Loucy (cell line): ENCODE measurements around the gene ZSWIM8.

Experiments used
- H2AFZ ChIP-seq: fragments of 200-600 bp; sonication (generic); 2 replicates; pipeline ENCODE4 v1.6.0; 2016; ENCODE audit warnings: antibody characterized with exemption, mild to moderate bottlenecking, low read length, moderate library complexity
- H3F3A ChIP-seq: fragments of 200-600 bp; 2 replicates; pipeline ENCODE4 v1.6.0; 2016; ENCODE audit warnings: antibody characterized with exemption, low read depth, mild to moderate bottlenecking
- H3K27me3 ChIP-seq: fragments of 200-600 bp; sonication (generic); 2 replicates; pipeline ENCODE4 v1.6.1; 2014; ENCODE audit warnings: low read length, mild to moderate bottlenecking; ENCODE audit not compliant: insufficient read depth, poor library complexity, severe bottlenecking
- H3K36me3 ChIP-seq: fragments of 200-600 bp; sonication (generic); 2 replicates; pipeline ENCODE4 v1.6.1; 2016; ENCODE audit warnings: low read length; ENCODE audit not compliant: insufficient read depth
- H3K4me1 ChIP-seq: fragments of 200-600 bp; sonication (generic); 2 replicates; pipeline ENCODE4 v1.5.1; 2014; ENCODE audit warnings: low read length, mild to moderate bottlenecking; ENCODE audit not compliant: insufficient read depth, poor library complexity, severe bottlenecking
- H3K4me2 ChIP-seq: fragments of 200-600 bp; sonication (generic); 2 replicates; pipeline ENCODE4 v1.6.0; 2014; ENCODE audit warnings: antibody characterized with exemption, low read length, low read depth, mild to moderate bottlenecking; ENCODE audit not compliant: poor library complexity, severe bottlenecking
- H3K4me3 ChIP-seq: fragments of 200-600 bp; sonication (generic); 2 replicates; pipeline ENCODE4 v1.5.1; 2014; ENCODE audit warnings: low read length, mild to moderate bottlenecking, mixed read lengths; ENCODE audit not compliant: poor library complexity, severe bottlenecking
- H3K79me2 ChIP-seq: fragments of 200-600 bp; sonication (generic); 2 replicates; pipeline ENCODE4 v1.6.1; 2014; ENCODE audit warnings: low read length; ENCODE audit not compliant: insufficient read depth
- H3K9ac ChIP-seq: fragments of 200-600 bp; sonication (generic); 2 replicates; pipeline ENCODE4 v1.6.0; 2014; ENCODE audit warnings: mild to moderate bottlenecking, low read depth, low read length, moderate library complexity; ENCODE audit not compliant: poor library complexity, severe bottlenecking
- H3K9me2 ChIP-seq: fragments of 200-600 bp; sonication (generic); replicated peaks from 2 replicates; pipeline ENCODE4 v1.6.1; 2016; ENCODE audit warnings: low read depth, low read length, mixed read lengths
- H3K9me3 ChIP-seq: fragments of 200-600 bp; sonication (generic); 2 replicates; pipeline ENCODE4 v1.6.1; 2014; ENCODE audit warnings: mild to moderate bottlenecking, antibody characterized with exemption, low read length, low read depth; ENCODE audit not compliant: insufficient read depth
- H4K20me1 ChIP-seq: fragments of 200-600 bp; sonication (generic); 2 replicates; pipeline ENCODE4 v1.6.0; 2014; ENCODE audit warnings: antibody characterized with exemption, low read length, mild to moderate bottlenecking; ENCODE audit not compliant: insufficient read depth, poor library complexity, severe bottlenecking
- EZH2phosphoT487 ChIP-seq: fragments of 200-600 bp; IDR thresholded peaks from 2 replicates; pipeline ENCODE4 v1.6.1; 2018; ENCODE audit warnings: antibody characterized with exemption, mild to moderate bottlenecking, moderate library complexity, borderline replicate concordance
- TF ChIP-seq, protein P1 (sequence below): fragments of 200-600 bp; sonication (generic); conservative IDR thresholded peaks from 2 replicates; pipeline ENCODE4 v1.5.1; 2014; ENCODE audit warnings: mild to moderate bottlenecking, antibody characterized with exemption, low read length

ZSWIM8 gene

GRCh38 chr10:73788864-73789658 is 3.7 kb downstream of the ZSWIM8 start:
- H3K9ac ChIP-seq = no peak overlapping the region
- H3K36me3 ChIP-seq = peaks cover 49% of the 10 kb centered on the region; the same call in 1 of the 2 replicates
- H3K4me1 ChIP-seq = peaks cover 24% of the 10 kb centered on the region
- H3K4me2 ChIP-seq = peak overlapping the region; percentile 29
- no peak overlapping the region for H3K4me3 ChIP-seq
- H3F3A ChIP-seq = no peaks in the 10 kb centered on the region
- H3K79me2 ChIP-seq = peaks cover 39% of the 10 kb centered on the region
- TF ChIP-seq, protein P1, sequence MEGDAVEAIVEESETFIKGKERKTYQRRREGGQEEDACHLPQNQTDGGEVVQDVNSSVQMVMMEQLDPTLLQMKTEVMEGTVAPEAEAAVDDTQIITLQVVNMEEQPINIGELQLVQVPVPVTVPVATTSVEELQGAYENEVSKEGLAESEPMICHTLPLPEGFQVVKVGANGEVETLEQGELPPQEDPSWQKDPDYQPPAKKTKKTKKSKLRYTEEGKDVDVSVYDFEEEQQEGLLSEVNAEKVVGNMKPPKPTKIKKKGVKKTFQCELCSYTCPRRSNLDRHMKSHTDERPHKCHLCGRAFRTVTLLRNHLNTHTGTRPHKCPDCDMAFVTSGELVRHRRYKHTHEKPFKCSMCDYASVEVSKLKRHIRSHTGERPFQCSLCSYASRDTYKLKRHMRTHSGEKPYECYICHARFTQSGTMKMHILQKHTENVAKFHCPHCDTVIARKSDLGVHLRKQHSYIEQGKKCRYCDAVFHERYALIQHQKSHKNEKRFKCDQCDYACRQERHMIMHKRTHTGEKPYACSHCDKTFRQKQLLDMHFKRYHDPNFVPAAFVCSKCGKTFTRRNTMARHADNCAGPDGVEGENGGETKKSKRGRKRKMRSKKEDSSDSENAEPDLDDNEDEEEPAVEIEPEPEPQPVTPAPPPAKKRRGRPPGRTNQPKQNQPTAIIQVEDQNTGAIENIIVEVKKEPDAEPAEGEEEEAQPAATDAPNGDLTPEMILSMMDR = no peak
- no peak for TF ChIP-seq EZH2phosphoT487
- no peaks in the 10 kb centered on the region for H3K9me2 ChIP-seq
- no peaks in the 10 kb centered on the region for H3K9me3 ChIP-seq
- H4K20me1 ChIP-seq = peaks cover 13% of the 10 kb centered on the region
- no peak overlapping the region for H2AFZ ChIP-seq
- H3K27me3 ChIP-seq = no peaks in the 10 kb centered on the region

DNA sequence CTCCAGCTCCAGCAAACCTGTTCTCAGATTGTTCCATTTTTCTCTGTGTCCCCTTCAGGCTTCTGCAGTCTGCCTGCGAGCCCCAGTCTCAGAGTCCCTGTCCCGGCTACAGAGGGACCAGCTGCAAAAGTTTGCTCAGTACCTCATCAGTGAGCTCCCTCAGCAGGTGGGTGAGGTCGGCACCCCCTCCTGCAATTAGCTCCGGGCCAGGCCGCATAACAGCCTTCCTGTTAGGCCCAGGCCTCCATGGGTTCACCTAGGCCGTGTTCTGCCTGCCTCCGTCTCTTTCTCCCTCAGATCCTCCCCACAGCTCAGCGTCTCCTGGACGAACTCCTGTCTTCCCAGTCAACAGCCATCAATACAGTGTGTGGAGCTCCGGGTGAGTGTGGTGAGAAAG is 4.3 kb downstream of the ZSWIM8 start:
- Histone ChIP-seq H3K4me1 (peaks cover 18% of the 10 kb centered on the region), H3K9me2 (no peaks in the 10 kb centered on the region), H3F3A (no peaks in the 10 kb centered on the region), H3K4me3 (no peak overlapping the region), H3K9me3 (no peaks in the 10 kb centered on the region), H3K4me2 (no peak overlapping the region), H4K20me1 (peaks cover 13% of the 10 kb centered on the region), H3K79me2 (peaks cover 33% of the 10 kb centered on the region), H2AFZ (no peak overlapping the region), H3K36me3 (peaks cover 55% of the 10 kb centered on the region; the same call in 1 of the 2 replicates), H3K27me3 (no peaks in the 10 kb centered on the region), H3K9ac (no peak overlapping the region)
- TF ChIP-seq, protein P1 = no peak
- no peak for TF ChIP-seq EZH2phosphoT487

GRCh38 chr10:73790886-73791625 is 5.7 kb downstream of the ZSWIM8 start:
- no peaks in the 10 kb centered on the region for H3K27me3 ChIP-seq
- H3F3A ChIP-seq = no peaks in the 10 kb centered on the region
- no peaks in the 10 kb centered on the region for H3K9me3 ChIP-seq
- H3K4me2 ChIP-seq = no peak overlapping the region
- H3K36me3 ChIP-seq = peaks cover 63% of the 10 kb centered on the region; the same call in 1 of the 2 replicates
- H3K9ac ChIP-seq = no peak overlapping the region
- no peak overlapping the region for H2AFZ ChIP-seq
- H3K4me1 ChIP-seq = peaks cover 14% of the 10 kb centered on the region
- H3K4me3 ChIP-seq = no peak overlapping the region
- TF ChIP-seq, protein P1 = no peak
- TF ChIP-seq EZH2phosphoT487 = no peak
- H4K20me1 ChIP-seq = peaks cover 10% of the 10 kb centered on the region
- H3K9me2 ChIP-seq = no peaks in the 10 kb centered on the region
- H3K79me2 ChIP-seq = peaks cover 27% of the 10 kb centered on the region
